HepG2 (cell line): ENCODE data around the gene PREX1.

Source experiments
- BRCA1 ChIP-seq: sonication (generic); formaldehyde crosslinking; IDR thresholded peaks from 2 replicates; pipeline ENCODE4 v1.4.0; 2020; ENCODE audit warnings: missing genetic modification reagents
- CHD2 ChIP-seq: IDR thresholded peaks from 2 replicates; pipeline ENCODE4 v1.6.1; 2011; ENCODE audit warnings: low read depth, low read length, improper control_type of control experiment
- FOXM1 ChIP-seq: sonication (generic); formaldehyde crosslinking; IDR thresholded peaks from 2 replicates; pipeline ENCODE4 v1.5.0; 2020; ENCODE audit warnings: missing genetic modification reagents
- HNRNPK ChIP-seq: fragments of 200-400 bp; formaldehyde crosslinking; IDR thresholded peaks from 2 replicates; pipeline ENCODE4 v1.6.1; 2018; ENCODE audit warnings: low read length, low read depth, moderate library complexity, mild to moderate bottlenecking; ENCODE audit not compliant: poor library complexity, severe bottlenecking
- NCOA1 ChIP-seq: sonication (generic); formaldehyde crosslinking; IDR thresholded peaks from 2 replicates; pipeline ENCODE4 v1.9.0; 2021; ENCODE audit warnings: missing genetic modification reagents
- SAP130 ChIP-seq: IDR thresholded peaks from 2 replicates; pipeline ENCODE4 v1.6.1; 2016; ENCODE audit warnings: low read depth
- TAF1 ChIP-seq: sonication (generic); formaldehyde crosslinking; IDR thresholded peaks from 2 replicates; pipeline ENCODE4 v1.4.0; 2020; ENCODE audit warnings: missing genetic modification reagents
- ZFY ChIP-seq: sonication (generic); formaldehyde crosslinking; IDR thresholded peaks from 2 replicates; pipeline ENCODE4 v1.4.0; 2020; ENCODE audit warnings: missing genetic modification reagents
- TF ChIP-seq, protein P1 (sequence below): sonication (generic); formaldehyde crosslinking; IDR thresholded peaks from 2 replicates; pipeline ENCODE4 v1.5.0; 2020; ENCODE audit warnings: mild to moderate bottlenecking, missing genetic modification reagents, moderate library complexity

DNA sequence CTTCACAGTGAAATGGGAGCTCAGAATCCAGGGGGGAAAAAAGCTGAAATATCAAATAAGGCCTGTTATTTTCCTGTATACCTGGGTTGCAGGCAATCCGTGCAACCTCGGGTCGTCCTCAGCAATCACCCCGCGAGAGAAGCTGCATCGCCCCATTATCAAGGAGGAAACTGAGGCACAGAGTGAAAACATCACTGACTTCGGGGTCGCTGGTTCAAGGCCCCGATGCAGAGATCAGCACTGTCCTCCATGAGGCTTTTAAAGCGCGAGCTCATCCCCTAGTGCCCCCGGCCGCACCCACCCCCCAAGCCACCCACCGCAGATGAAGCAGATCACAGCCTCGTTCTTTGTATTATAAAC is 203.9 kb downstream of the PREX1 start:
- TF ChIP-seq TAF1 (CRISPR knock-in tag) (no peak), ZFY (CRISPR knock-in tag) (no peak), BRCA1 (CRISPR knock-in tag) (no peak), FOXM1 (CRISPR knock-in tag) (no peak), NCOA1 (CRISPR knock-in tag) (no peak), HNRNPK (no peak), SAP130 (CRISPR knock-in tag) (no peak), CHD2 (no peak)
- TF ChIP-seq, protein P1, sequence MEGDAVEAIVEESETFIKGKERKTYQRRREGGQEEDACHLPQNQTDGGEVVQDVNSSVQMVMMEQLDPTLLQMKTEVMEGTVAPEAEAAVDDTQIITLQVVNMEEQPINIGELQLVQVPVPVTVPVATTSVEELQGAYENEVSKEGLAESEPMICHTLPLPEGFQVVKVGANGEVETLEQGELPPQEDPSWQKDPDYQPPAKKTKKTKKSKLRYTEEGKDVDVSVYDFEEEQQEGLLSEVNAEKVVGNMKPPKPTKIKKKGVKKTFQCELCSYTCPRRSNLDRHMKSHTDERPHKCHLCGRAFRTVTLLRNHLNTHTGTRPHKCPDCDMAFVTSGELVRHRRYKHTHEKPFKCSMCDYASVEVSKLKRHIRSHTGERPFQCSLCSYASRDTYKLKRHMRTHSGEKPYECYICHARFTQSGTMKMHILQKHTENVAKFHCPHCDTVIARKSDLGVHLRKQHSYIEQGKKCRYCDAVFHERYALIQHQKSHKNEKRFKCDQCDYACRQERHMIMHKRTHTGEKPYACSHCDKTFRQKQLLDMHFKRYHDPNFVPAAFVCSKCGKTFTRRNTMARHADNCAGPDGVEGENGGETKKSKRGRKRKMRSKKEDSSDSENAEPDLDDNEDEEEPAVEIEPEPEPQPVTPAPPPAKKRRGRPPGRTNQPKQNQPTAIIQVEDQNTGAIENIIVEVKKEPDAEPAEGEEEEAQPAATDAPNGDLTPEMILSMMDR = no peak
